WTC11 (cell line): ENCODE measurements around the gene IRF1. TPM values are rescaled to one million over a fixed set of nuclear protein-coding genes. Genes with fewer than 3 reads are reported as not detected.

Experiments
- ATAC-seq: fragments of 200-7000 bp; cut with Tn5 transposase; 2 replicates; pipeline ENCODE4 v1.10.0; 2021; ENCODE audit warnings: mild to moderate bottlenecking, moderate library complexity
- CTCF ChIA-PET: fragments of 300-600 bp; sonication (Branson Sonifier 250); formaldehyde crosslinking; loops from one replicate; lab custom pipeline; 2021; ENCODE audit warnings: antibody characterized with exemption; lab: Charles Lee
- POLR2A ChIA-PET: fragments of 350-600 bp; sonication (Branson Sonifier 250); formaldehyde crosslinking; loops from one replicate; lab custom pipeline; 2021; ENCODE audit warnings: antibody characterized with exemption; lab: Charles Lee
- DNase-seq: peaks from one replicate; pipeline ENCODE4 v3.0.0; 2021; ENCODE audit warnings: low spot score
- H3K27ac Mint-ChIP-seq: 2 replicates; pipeline ENCODE4 v1.8.0; 2021; ENCODE audit warnings: mixed read lengths
- H3K27me3 Mint-ChIP-seq: 2 replicates; pipeline ENCODE4 v1.8.0; 2021; ENCODE audit warnings: low read depth, mild to moderate bottlenecking, moderate library complexity, mixed read lengths
- H3K36me3 Mint-ChIP-seq: 2 replicates; pipeline ENCODE4 v1.8.0; 2021; ENCODE audit warnings: mixed read lengths
- H3K4me1 Mint-ChIP-seq: 2 replicates; pipeline ENCODE4 v1.8.0; 2022; ENCODE audit warnings: mixed read lengths
- H3K4me3 Mint-ChIP-seq: 2 replicates; pipeline ENCODE4 v1.8.0; 2021; ENCODE audit warnings: mild to moderate bottlenecking, moderate library complexity, mixed read lengths
- H3K9me3 Mint-ChIP-seq: 2 replicates; pipeline ENCODE4 v1.8.0; 2021; ENCODE audit warnings: mixed read lengths
- ATF1 ChIP-seq: sonication (generic); formaldehyde crosslinking; IDR thresholded peaks from 2 replicates; pipeline ENCODE4 v1.8.1; 2023; ENCODE audit warnings: mild to moderate bottlenecking, moderate library complexity, missing genetic modification reagents
- CREB1 ChIP-seq: sonication (generic); formaldehyde crosslinking; IDR thresholded peaks from 2 replicates; pipeline ENCODE4 v1.8.0; 2023; ENCODE audit warnings: mild to moderate bottlenecking, missing genetic modification reagents
- ELF4 ChIP-seq: sonication (generic); formaldehyde crosslinking; IDR thresholded peaks from 2 replicates; pipeline ENCODE4 v1.8.1; 2022; ENCODE audit warnings: low read depth, mild to moderate bottlenecking, moderate library complexity, missing genetic modification reagents
- FOXK1 ChIP-seq: sonication (generic); formaldehyde crosslinking; IDR thresholded peaks from 2 replicates; pipeline ENCODE4 v1.8.0; 2022; ENCODE audit warnings: mild to moderate bottlenecking, moderate library complexity, missing genetic modification reagents
- FOXP1 ChIP-seq: sonication (generic); formaldehyde crosslinking; IDR thresholded peaks from 2 replicates; pipeline ENCODE4 v1.8.0; 2022; ENCODE audit warnings: missing genetic modification reagents, mild to moderate bottlenecking, moderate library complexity, borderline replicate concordance
- HMGA2 ChIP-seq: fragments of 250-450 bp; sonication (Bioruptor Pico); IDR thresholded peaks from 2 replicates; pipeline ENCODE4 v1.4.0; 2021; ENCODE audit warnings: mild to moderate bottlenecking, moderate library complexity
- MYBL2 ChIP-seq: sonication (generic); formaldehyde crosslinking; IDR thresholded peaks from 2 replicates; pipeline ENCODE4 v1.8.1; 2023; ENCODE audit warnings: mild to moderate bottlenecking, moderate library complexity, missing genetic modification reagents
- NFE2L1 ChIP-seq: sonication (generic); formaldehyde crosslinking; IDR thresholded peaks from 2 replicates; pipeline ENCODE4 v1.8.1; 2023; ENCODE audit warnings: missing genetic modification reagents
- NFYB ChIP-seq: sonication (generic); formaldehyde crosslinking; conservative IDR thresholded peaks from 2 replicates; pipeline ENCODE4 v1.8.0; 2022; ENCODE audit warnings: low read depth, missing genetic modification reagents
- SMAD4 ChIP-seq: sonication (generic); formaldehyde crosslinking; IDR thresholded peaks from 2 replicates; pipeline ENCODE4 v1.8.0; 2022; ENCODE audit warnings: mild to moderate bottlenecking, missing genetic modification reagents
- ZNF232 ChIP-seq: sonication (generic); formaldehyde crosslinking; IDR thresholded peaks from 2 replicates; pipeline ENCODE4 v1.8.0; 2022; ENCODE audit warnings: mild to moderate bottlenecking, missing genetic modification reagents
- ZNF263 ChIP-seq: sonication (generic); formaldehyde crosslinking; IDR thresholded peaks from 2 replicates; pipeline ENCODE4 v1.8.1; 2022; ENCODE audit warnings: low read depth, mild to moderate bottlenecking, moderate library complexity, missing genetic modification reagents
- ZNF416 ChIP-seq: fragments of 250-450 bp; sonication (Bioruptor Pico); IDR thresholded peaks from 2 replicates; pipeline ENCODE4 v1.9.0; 2021; ENCODE audit warnings: mild to moderate bottlenecking, inconsistent platforms
- total RNA-seq: library from RNA; stranded (reverse); gene quantifications from 3 replicates; pipeline ENCODE4 v1.2.3, GENCODE V29; 2021
- TF ChIP-seq, protein P1 (sequence below): sonication (generic); formaldehyde crosslinking; IDR thresholded peaks from 2 replicates; pipeline ENCODE4 v1.8.1; 2023; ENCODE audit warnings: mild to moderate bottlenecking, moderate library complexity, missing genetic modification reagents
- TF ChIP-seq, protein P2 (sequence below): sonication (generic); formaldehyde crosslinking; IDR thresholded peaks from 2 replicates; pipeline ENCODE4 v1.8.0; 2023; ENCODE audit warnings: missing genetic modification reagents, mild to moderate bottlenecking, borderline replicate concordance
- TF ChIP-seq, protein P3 (sequence below): sonication (generic); formaldehyde crosslinking; IDR thresholded peaks from 2 replicates; pipeline ENCODE4 v1.8.0; 2022; ENCODE audit warnings: mild to moderate bottlenecking, missing genetic modification reagents

Gene IRF1
- total RNA-seq, 1 experiment from 2014 or later: 8.8 TPM

GRCh38 chr5:132471151-132471907 is 19.2 kb downstream of the IRF1 start:
- H3K27me3 Mint-ChIP-seq: no peaks in the 10 kb centered on the region
- ChIA-PET POLR2A (no interaction called here), CTCF (interaction anchor here (2.1 kb wide), 1 partner anchor 19 kb away, joined by 6 read pairs; the partner anchor contains the start of gene IRF1)
- H3K4me3 Mint-ChIP-seq: no peak overlapping the region
- no peak for ATAC-seq
- peaks cover 22% of the 10 kb centered on the region for H3K4me1 Mint-ChIP-seq
- TF ChIP-seq ELF4 (CRISPR knock-in tag) (no peak), SMAD4 (CRISPR knock-in tag) (no peak), NFE2L1 (no peak), ZNF263 (CRISPR knock-in tag) (no peak), ZNF416 (CRISPR knock-in tag) (no peak), NFYB (CRISPR knock-in tag) (no peak), HMGA2 (CRISPR knock-in tag) (no peak)
- TF ChIP-seq, all 79 proteins: peak for 0
- Mint-ChIP-seq H3K36me3 (peaks cover 10% of the 10 kb centered on the region), H3K27ac (no peak overlapping the region), H3K9me3 (peaks cover 11% of the 10 kb centered on the region)
- DNase-seq: no peak

DNA sequence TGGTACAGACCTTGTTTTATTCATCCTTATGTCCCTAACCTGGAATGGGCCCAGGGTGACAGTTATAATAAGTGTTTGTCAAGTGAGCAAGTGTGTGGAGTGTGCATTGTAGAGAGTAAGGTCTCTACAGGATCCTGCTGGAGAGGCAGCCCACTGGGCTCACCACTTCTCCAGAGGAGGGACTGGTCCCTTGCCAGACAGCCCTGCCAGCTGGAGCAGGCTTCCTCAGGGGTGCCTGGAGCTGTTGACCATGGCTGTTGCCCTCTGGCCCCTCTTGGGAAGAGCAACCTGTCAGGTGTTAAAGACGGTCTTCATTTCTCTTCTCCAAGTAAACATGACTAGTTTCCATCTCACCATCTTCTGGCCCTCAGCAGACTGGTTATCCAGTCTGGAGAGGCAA is 20.0 kb downstream of the IRF1 start:
- no peak for TF ChIP-seq FOXP1 (CRISPR knock-in tag)
- TF ChIP-seq, protein P1, sequence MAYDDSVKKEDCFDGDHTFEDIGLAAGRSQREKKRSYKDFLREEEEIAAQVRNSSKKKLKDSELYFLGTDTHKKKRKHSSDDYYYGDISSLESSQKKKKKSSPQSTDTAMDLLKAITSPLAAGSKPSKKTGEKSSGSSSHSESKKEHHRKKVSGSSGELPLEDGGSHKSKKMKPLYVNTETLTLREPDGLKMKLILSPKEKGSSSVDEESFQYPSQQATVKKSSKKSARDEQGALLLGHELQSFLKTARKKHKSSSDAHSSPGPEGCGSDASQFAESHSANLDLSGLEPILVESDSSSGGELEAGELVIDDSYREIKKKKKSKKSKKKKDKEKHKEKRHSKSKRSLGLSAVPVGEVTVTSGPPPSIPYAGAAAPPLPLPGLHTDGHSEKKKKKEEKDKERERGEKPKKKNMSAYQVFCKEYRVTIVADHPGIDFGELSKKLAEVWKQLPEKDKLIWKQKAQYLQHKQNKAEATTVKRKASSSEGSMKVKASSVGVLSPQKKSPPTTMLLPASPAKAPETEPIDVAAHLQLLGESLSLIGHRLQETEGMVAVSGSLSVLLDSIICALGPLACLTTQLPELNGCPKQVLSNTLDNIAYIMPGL (CRISPR knock-in tag): no peak
- no peak for TF ChIP-seq CREB1 (CRISPR knock-in tag)
- no peak for TF ChIP-seq FOXK1 (CRISPR knock-in tag)
- no peak for TF ChIP-seq ZNF232
- TF ChIP-seq, protein P2, sequence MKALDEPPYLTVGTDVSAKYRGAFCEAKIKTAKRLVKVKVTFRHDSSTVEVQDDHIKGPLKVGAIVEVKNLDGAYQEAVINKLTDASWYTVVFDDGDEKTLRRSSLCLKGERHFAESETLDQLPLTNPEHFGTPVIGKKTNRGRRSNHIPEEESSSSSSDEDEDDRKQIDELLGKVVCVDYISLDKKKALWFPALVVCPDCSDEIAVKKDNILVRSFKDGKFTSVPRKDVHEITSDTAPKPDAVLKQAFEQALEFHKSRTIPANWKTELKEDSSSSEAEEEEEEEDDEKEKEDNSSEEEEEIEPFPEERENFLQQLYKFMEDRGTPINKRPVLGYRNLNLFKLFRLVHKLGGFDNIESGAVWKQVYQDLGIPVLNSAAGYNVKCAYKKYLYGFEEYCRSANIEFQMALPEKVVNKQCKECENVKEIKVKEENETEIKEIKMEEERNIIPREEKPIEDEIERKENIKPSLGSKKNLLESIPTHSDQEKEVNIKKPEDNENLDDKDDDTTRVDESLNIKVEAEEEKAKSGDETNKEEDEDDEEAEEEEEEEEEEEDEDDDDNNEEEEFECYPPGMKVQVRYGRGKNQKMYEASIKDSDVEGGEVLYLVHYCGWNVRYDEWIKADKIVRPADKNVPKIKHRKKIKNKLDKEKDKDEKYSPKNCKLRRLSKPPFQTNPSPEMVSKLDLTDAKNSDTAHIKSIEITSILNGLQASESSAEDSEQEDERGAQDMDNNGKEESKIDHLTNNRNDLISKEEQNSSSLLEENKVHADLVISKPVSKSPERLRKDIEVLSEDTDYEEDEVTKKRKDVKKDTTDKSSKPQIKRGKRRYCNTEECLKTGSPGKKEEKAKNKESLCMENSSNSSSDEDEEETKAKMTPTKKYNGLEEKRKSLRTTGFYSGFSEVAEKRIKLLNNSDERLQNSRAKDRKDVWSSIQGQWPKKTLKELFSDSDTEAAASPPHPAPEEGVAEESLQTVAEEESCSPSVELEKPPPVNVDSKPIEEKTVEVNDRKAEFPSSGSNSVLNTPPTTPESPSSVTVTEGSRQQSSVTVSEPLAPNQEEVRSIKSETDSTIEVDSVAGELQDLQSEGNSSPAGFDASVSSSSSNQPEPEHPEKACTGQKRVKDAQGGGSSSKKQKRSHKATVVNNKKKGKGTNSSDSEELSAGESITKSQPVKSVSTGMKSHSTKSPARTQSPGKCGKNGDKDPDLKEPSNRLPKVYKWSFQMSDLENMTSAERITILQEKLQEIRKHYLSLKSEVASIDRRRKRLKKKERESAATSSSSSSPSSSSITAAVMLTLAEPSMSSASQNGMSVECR: no peak
- TF ChIP-seq MYBL2: no peak
- no peak for TF ChIP-seq NFYB (CRISPR knock-in tag)
- no peak for TF ChIP-seq ATF1 (CRISPR knock-in tag)
- no peak for TF ChIP-seq ZNF416 (CRISPR knock-in tag)
- TF ChIP-seq, protein P3, sequence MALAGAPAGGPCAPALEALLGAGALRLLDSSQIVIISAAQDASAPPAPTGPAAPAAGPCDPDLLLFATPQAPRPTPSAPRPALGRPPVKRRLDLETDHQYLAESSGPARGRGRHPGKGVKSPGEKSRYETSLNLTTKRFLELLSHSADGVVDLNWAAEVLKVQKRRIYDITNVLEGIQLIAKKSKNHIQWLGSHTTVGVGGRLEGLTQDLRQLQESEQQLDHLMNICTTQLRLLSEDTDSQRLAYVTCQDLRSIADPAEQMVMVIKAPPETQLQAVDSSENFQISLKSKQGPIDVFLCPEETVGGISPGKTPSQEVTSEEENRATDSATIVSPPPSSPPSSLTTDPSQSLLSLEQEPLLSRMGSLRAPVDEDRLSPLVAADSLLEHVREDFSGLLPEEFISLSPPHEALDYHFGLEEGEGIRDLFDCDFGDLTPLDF: no peak
- DNase-seq: no peak
- Mint-ChIP-seq H3K4me3 (no peak overlapping the region), H3K27me3 (no peaks in the 10 kb centered on the region), H3K27ac (no peak overlapping the region), H3K4me1 (peaks cover 29% of the 10 kb centered on the region), H3K36me3 (peaks cover 10% of the 10 kb centered on the region), H3K9me3 (peaks cover 11% of the 10 kb centered on the region)
- POLR2A ChIA-PET: no interaction called here
- CTCF ChIA-PET: interaction anchor here (0.8 to 1.2 kb wide), 3 partner anchors 10 to 43 kb away, joined by 3 read pairs; no protein-coding TSS in a partner anchor
- ATAC-seq: no peak
